ACC112 (cell line): ENCODE results near the gene PCK2.

Source experiments
- H2AFZ ChIP-seq: fragments of 200-600 bp; sonication (generic); one replicate; pipeline ENCODE4 v1.6.0; 2017; ENCODE audit warnings: antibody characterized with exemption, low read length; ENCODE audit not compliant: unreplicated experiment
- H3K27ac ChIP-seq: fragments of 200-600 bp; sonication (generic); 2 replicates; pipeline ENCODE4 v1.5.1; 2014; ENCODE audit warnings: low read depth, mild to moderate bottlenecking, antibody characterized with exemption, low read length, moderate library complexity
- H3K27me3 ChIP-seq: fragments of 200-600 bp; sonication (generic); 2 replicates; pipeline ENCODE4 v1.6.1; 2014; ENCODE audit warnings: mild to moderate bottlenecking, antibody characterized with exemption, low read length, moderate library complexity, mixed read lengths; ENCODE audit not compliant: insufficient read depth
- H3K36me3 ChIP-seq: fragments of 200-600 bp; sonication (generic); 2 replicates; pipeline ENCODE4 v1.6.1; 2016; ENCODE audit warnings: mild to moderate bottlenecking, antibody characterized with exemption, low read length, moderate library complexity, mixed read lengths; ENCODE audit not compliant: insufficient read depth
- H3K4me1 ChIP-seq: fragments of 200-600 bp; sonication (generic); one replicate; pipeline ENCODE4 v1.6.1; 2016; ENCODE audit warnings: low read length, mixed read lengths; ENCODE audit not compliant: insufficient read depth, unreplicated experiment, control insufficient read depth
- H3K4me3 ChIP-seq: fragments of 200-600 bp; sonication (generic); 2 replicates; pipeline ENCODE4 v1.5.1; 2014; ENCODE audit warnings: mild to moderate bottlenecking, low read depth, low read length
- H3K79me2 ChIP-seq: fragments of 200-600 bp; sonication (generic); one replicate; pipeline ENCODE4 v1.6.0; 2016; ENCODE audit warnings: low read length; ENCODE audit not compliant: control insufficient read depth, unreplicated experiment, insufficient read depth

PCK2 gene

DNA sequence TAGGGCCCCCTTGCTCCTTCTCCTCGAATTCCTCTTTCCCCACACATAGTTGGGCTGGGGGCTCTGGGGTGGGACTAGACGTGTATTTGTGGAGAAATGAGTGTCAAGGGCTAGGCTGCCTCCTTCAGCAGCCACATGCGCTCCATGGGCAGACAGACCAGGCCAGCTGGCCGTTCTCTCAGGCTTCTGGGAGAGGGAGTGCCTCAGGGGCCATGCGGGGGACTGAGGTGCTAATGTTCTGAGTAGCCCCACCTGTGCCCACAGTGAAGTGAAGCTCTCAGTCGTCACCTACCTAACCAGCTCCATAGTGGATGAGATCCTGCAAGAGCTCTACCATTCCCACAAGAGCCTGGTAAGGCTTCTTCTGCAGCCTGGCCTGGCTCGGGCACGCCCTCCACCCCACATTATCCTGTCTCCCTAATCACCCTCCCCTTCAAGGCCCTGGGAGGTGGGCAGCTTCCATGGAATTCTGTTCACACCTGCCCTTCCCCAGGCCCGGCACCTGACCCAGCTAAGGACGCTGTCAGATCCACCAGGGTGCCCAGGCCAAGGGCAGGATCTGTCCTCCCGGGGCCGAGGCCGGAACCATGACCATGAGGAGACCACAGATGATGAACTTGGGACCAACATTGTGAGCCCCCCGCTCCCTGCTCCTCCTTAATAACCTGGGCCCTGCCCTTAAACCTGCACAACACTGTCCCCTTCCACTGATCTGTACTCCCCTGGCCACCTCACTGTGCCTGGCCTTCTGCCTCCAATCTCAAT is 31.7 kb upstream of the PCK2 start:
- Histone ChIP-seq H3K27ac (no peak overlapping the region), H3K4me3 (no peak overlapping the region), H3K79me2 (no peaks in the 10 kb centered on the region), H3K36me3 (no peaks in the 10 kb centered on the region), H3K4me1 (no peaks in the 10 kb centered on the region), H3K27me3 (peaks cover 7% of the 10 kb centered on the region; the same call in 1 of the 2 replicates), H2AFZ (no peak overlapping the region)

GRCh38 chr14:24063263-24063836 is 30.8 kb upstream of the PCK2 start:
- H3K27me3 ChIP-seq: peaks cover 11% of the 10 kb centered on the region; the same call in 1 of the 2 replicates
- H3K4me3 ChIP-seq: no peak overlapping the region
- H3K79me2 ChIP-seq: no peaks in the 10 kb centered on the region
- no peak overlapping the region for H3K27ac ChIP-seq
- no peak overlapping the region for H2AFZ ChIP-seq
- H3K36me3 ChIP-seq: no peaks in the 10 kb centered on the region
- no peaks in the 10 kb centered on the region for H3K4me1 ChIP-seq

- H3K36me3 ChIP-seq: no peaks in the 10 kb centered on the region
- no peaks in the 10 kb centered on the region for H3K79me2 ChIP-seq
- no peak overlapping the region for H3K4me3 ChIP-seq
- no peak overlapping the region for H3K27ac ChIP-seq
- H3K27me3 ChIP-seq: peaks cover 15% of the 10 kb centered on the region; the same call in 1 of the 2 replicates
- no peak overlapping the region for H2AFZ ChIP-seq
- H3K4me1 ChIP-seq: no peaks in the 10 kb centered on the region
Observed at GRCh38 chr14:24064091-24064795, 29.9 kb upstream of the PCK2 start.

GRCh38 chr14:24064856-24065255 is 29.3 kb upstream of the PCK2 start:
- Histone ChIP-seq H3K4me3 (no peak overlapping the region), H3K27me3 (peaks cover 21% of the 10 kb centered on the region), H2AFZ (no peak overlapping the region), H3K27ac (no peak overlapping the region), H3K79me2 (no peaks in the 10 kb centered on the region), H3K36me3 (no peaks in the 10 kb centered on the region), H3K4me1 (no peaks in the 10 kb centered on the region)

DNA sequence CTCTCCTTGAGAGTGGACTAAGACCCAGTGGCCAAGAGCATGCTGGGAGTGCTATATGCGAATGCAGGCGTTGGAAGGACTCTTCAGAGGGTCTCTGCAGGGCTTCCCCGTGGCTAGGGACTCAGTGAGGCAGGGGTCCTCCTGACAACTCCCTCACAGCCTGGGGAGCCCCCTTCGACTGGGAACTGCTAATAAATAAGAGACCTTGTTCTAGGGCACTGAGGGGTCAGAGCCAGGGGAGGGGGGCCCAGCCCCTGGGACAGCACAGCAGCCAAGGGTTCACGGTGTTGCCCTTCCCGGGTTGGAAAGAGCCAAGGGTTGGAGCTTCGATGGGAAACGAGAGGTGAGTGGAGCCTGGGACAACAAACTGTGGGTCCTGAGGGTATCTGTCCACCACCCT is 28.7 kb upstream of the PCK2 start:
- H3K36me3 ChIP-seq: no peaks in the 10 kb centered on the region
- peaks cover 25% of the 10 kb centered on the region for H3K27me3 ChIP-seq
- H2AFZ ChIP-seq: no peak overlapping the region
- no peak overlapping the region for H3K4me3 ChIP-seq
- no peaks in the 10 kb centered on the region for H3K4me1 ChIP-seq
- no peak overlapping the region for H3K27ac ChIP-seq
- H3K79me2 ChIP-seq: no peaks in the 10 kb centered on the region

DNA sequence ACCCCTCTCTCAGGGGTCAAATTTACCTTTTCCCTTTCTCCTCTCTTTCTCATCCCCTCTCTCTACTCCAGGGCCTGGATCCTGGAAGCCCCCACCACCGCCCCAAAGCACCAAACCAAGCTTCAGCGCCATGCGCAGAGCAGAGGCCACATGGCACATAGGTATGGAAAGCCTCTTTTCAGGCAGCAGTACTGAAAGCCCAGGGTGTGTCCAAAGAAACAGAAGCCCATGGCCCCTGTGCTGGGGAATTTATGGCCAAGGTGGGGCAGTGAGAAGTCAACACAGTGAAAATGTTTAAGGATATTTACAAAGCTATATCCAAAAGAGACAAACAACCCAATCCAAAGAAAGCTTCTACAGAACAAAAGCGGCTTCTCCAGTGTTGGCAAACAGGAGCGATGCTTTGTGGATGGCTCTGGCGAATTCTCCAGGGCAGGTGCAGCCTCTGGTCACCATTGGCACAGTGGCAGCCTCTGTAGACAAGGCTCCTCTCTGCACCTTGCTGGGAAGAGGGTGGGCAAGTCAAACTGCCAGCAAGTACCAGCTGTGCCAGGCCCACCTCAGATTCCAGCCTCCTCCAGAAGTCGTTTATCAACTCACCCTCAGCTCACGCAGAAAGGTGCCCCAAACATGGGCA is 27.5 kb upstream of the PCK2 start:
- Histone ChIP-seq H3K36me3 (no peaks in the 10 kb centered on the region), H3K27ac (no peak overlapping the region), H3K79me2 (no peaks in the 10 kb centered on the region), H2AFZ (no peak overlapping the region), H3K4me3 (no peak overlapping the region), H3K4me1 (no peaks in the 10 kb centered on the region), H3K27me3 (peaks cover 37% of the 10 kb centered on the region)

- H3K27ac ChIP-seq: no peak overlapping the region
- H3K79me2 ChIP-seq: no peaks in the 10 kb centered on the region
- no peak overlapping the region for H3K4me3 ChIP-seq
- H3K4me1 ChIP-seq: no peaks in the 10 kb centered on the region
- no peak overlapping the region for H2AFZ ChIP-seq
- no peaks in the 10 kb centered on the region for H3K36me3 ChIP-seq
- peaks cover 45% of the 10 kb centered on the region for H3K27me3 ChIP-seq
Observed at GRCh38 chr14:24067133-24068082, 26.7 kb upstream of the PCK2 start.

GRCh38 chr14:24068711-24069410 is 25.2 kb upstream of the PCK2 start:
- no peak overlapping the region for H3K27ac ChIP-seq
- peaks cover 58% of the 10 kb centered on the region for H3K27me3 ChIP-seq
- no peaks in the 10 kb centered on the region for H3K79me2 ChIP-seq
- no peaks in the 10 kb centered on the region for H3K36me3 ChIP-seq
- no peak overlapping the region for H3K4me3 ChIP-seq
- no peaks in the 10 kb centered on the region for H3K4me1 ChIP-seq
- H2AFZ ChIP-seq: no peak overlapping the region

DNA sequence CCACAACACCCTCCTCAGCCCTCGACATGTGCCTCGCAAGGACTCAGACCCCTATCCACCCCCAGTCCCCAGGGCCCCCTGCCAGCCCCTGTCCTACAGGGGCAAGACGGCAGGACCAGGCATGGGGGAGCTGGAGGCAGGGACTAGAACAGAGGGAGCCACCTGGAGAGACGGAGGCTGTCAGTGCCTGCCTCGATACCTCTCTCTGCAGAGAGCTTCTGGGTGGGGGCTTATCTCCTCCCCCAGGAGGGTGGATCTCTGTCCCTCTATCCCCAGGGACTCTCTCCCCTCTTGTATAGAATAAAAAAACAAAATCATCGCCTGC is 24.7 kb upstream of the PCK2 start:
- no peak overlapping the region for H2AFZ ChIP-seq
- no peaks in the 10 kb centered on the region for H3K4me1 ChIP-seq
- H3K27me3 ChIP-seq: peaks cover 62% of the 10 kb centered on the region

More for the DNA sequence above, 24.7 kb upstream of the PCK2 start:
- Histone ChIP-seq H3K79me2 (no peaks in the 10 kb centered on the region), H3K4me3 (no peak overlapping the region), H3K27ac (no peak overlapping the region), H3K36me3 (no peaks in the 10 kb centered on the region)
